ENCODE results near the gene BTBD6. TPM values are rescaled to one million over a fixed set of nuclear protein-coding genes. Genes with fewer than 3 reads are reported as not detected.

BTBD6 gene
- total and polyA plus RNA-seq, 5 donors from 2014 or later: 4.6 to 39.4 (median 12.8) TPM

DNA sequence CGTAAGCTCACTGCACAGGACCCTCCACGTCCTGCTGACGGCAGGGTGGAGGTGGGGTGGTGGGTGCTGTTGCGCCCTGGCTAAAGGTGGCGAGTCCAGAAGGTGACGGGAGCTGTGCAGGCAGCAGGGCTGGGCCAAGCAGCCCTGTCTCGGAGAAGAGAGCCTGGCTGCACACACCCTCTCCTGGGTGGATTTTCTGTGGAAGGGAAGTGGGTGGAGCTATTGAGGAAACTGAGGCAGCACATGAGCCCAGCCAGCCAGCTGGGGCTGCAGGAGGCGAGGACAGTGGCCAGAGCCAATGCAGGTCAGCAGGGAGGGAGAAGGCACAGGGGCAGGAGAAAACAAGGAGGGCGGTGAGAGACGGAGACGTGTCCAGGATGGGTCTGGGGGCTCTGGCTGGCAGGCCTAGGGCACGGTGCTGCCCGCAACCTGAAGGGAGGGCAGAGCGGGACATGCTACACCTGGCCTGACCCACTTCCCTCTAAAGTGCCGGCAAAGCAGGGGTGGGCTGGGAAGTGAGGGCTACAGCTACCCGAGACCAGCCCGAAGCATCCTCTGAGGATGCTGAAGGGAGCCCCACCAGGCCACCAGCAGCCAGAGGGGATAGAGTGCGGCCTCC, 20.5 kb downstream of the BTBD6 start:
- Histone ChIP-seq H3K4me1 (ENCODE audit: control insufficient read depth, insufficient read depth, low read length, poor library complexity, severe bottlenecking) (no peaks in the 10 kb centered on the region), H3K9me3 (ENCODE audit: control insufficient read depth in 2 of 2, low read length in 2 of 2) (no peaks in the 10 kb centered on the region), H3K27me3 (ENCODE audit: control insufficient read depth, insufficient read depth, low read length) (no peaks in the 10 kb centered on the region), H3K27ac (ENCODE audit: insufficient read depth, low read length, poor library complexity, severe bottlenecking) (no peak overlapping the region), H3K36me3 (ENCODE audit: control insufficient read depth, insufficient read depth, low read length) (no peaks in the 10 kb centered on the region), H3K4me3 (ENCODE audit: low read depth, low read length) (no peak overlapping the region)
- no peak for ATAC-seq (ENCODE audit: low read depth in 2 of 2)
- peaks cover 0 to 2% (median 0%) of the 10 kb centered on the region in 7 donors for H3K9me3 Mint-ChIP-seq
- H3K4me1 Mint-ChIP-seq: peaks cover 0 to 7% (median 4%) of the 10 kb centered on the region in 4 donors
- no peak for DNase-seq
- H3K4me3 Mint-ChIP-seq: no peak overlapping the region
- H3K27ac Mint-ChIP-seq: peak overlapping the region in 1 of 3 donors; percentile 94
- peaks cover 13% of the 10 kb centered on the region for H3K36me3 Mint-ChIP-seq
- no peaks in the 10 kb centered on the region for H3K27me3 Mint-ChIP-seq

DNA sequence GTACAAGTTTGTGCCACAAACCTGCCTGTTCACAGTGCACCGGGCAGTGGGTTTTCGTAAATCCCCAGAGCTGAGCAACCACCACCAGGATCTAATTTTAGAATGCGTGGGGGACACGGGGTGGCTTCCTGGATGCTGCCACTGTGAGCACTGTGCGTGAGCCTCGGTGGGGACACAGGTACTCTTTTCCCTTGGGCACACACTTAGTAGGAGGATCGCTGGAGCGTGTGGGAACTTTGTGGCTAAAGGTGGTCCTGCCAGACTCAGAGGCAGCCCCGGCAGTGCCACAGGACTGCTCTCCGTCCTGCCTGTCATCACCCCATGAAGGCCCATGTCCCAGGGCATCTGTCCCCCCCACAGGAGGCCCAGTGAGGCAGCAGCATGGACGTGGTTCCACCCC, 21.1 kb downstream of the BTBD6 start:
- H3K27me3 ChIP-seq (ENCODE audit: control insufficient read depth, insufficient read depth, low read length): no peaks in the 10 kb centered on the region
- no peak overlapping the region for H3K4me3 ChIP-seq (ENCODE audit: low read depth, low read length)
- peaks cover 0 to 2% (median 0%) of the 10 kb centered on the region in 7 donors for H3K9me3 Mint-ChIP-seq
- H3K27me3 Mint-ChIP-seq: no peaks in the 10 kb centered on the region
- peaks cover 0 to 11% (median 6%) of the 10 kb centered on the region in 4 donors for H3K4me1 Mint-ChIP-seq
- no peak for ATAC-seq (ENCODE audit: low read depth in 2 of 2)
- no peaks in the 10 kb centered on the region for H3K4me1 ChIP-seq (ENCODE audit: control insufficient read depth, insufficient read depth, low read length, poor library complexity, severe bottlenecking)
- no peak for DNase-seq
- H3K36me3 Mint-ChIP-seq: peaks cover 9% of the 10 kb centered on the region
- H3K36me3 ChIP-seq (ENCODE audit: control insufficient read depth, insufficient read depth, low read length): no peaks in the 10 kb centered on the region
- no peak overlapping the region for H3K27ac ChIP-seq (ENCODE audit: insufficient read depth, low read length, poor library complexity, severe bottlenecking)
- H3K27ac Mint-ChIP-seq: no peak overlapping the region
- no peaks in the 10 kb centered on the region for H3K9me3 ChIP-seq (ENCODE audit: control insufficient read depth in 2 of 2, low read length in 2 of 2)
- H3K4me3 Mint-ChIP-seq: no peak overlapping the region

- ATAC-seq (ENCODE audit: low read depth in 2 of 2) (no peak), DNase-seq (no peak)
- H3K9me3 Mint-ChIP-seq: peaks cover 0 to 2% (median 0%) of the 10 kb centered on the region in 7 donors
- H3K27me3 Mint-ChIP-seq: no peaks in the 10 kb centered on the region
- H3K36me3 Mint-ChIP-seq: peaks cover 7% of the 10 kb centered on the region
- no peaks in the 10 kb centered on the region for H3K27me3 ChIP-seq (ENCODE audit: control insufficient read depth, insufficient read depth, low read length)
- H3K9me3 ChIP-seq (ENCODE audit: control insufficient read depth in 2 of 2, low read length in 2 of 2): no peaks in the 10 kb centered on the region
- no peaks in the 10 kb centered on the region for H3K36me3 ChIP-seq (ENCODE audit: control insufficient read depth, insufficient read depth, low read length)
- no peak overlapping the region for H3K27ac ChIP-seq (ENCODE audit: insufficient read depth, low read length, poor library complexity, severe bottlenecking)
- H3K4me3 ChIP-seq (ENCODE audit: low read depth, low read length): no peak overlapping the region
- no peaks in the 10 kb centered on the region for H3K4me1 ChIP-seq (ENCODE audit: control insufficient read depth, insufficient read depth, low read length, poor library complexity, severe bottlenecking)
- no peak overlapping the region for H3K4me3 Mint-ChIP-seq
- peaks cover 0 to 10% (median 6%) of the 10 kb centered on the region in 4 donors for H3K4me1 Mint-ChIP-seq
- H3K27ac Mint-ChIP-seq: no peak overlapping the region
Observed at GRCh38 chr14:105271224-105271890, 23.0 kb downstream of the BTBD6 start.

DNA sequence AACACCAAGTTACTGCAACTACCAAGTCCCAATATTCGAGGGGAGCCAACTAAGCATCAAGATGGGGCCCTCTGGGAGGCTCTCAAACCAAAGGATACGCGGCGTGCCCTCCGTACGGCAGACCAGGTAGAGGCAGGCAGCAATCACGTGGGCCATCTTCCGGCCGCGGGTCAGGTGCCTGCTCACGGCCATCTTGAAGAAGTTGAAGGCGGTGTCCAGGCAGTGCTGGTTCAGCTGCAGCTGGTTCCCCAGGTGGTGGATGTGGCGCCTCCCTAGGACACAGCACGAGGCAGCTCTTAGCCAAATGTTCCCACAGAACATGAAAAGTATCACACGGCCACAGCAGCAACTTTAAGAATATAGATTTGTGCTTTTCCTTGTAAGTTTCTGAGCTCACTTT, 24.3 kb downstream of the BTBD6 start:
- Mint-ChIP-seq H3K36me3 (peaks cover 5% of the 10 kb centered on the region), H3K4me1 (peaks cover 0 to 9% (median 4%) of the 10 kb centered on the region in 4 donors), H3K27ac (peak overlapping the region in 1 of 3 donors; percentile 23), H3K4me3 (peak overlapping the region in 1 of 4 donors; percentile 43), H3K9me3 (no peaks in the 10 kb centered on the region), H3K27me3 (no peaks in the 10 kb centered on the region)
- Histone ChIP-seq H3K27me3 (ENCODE audit: control insufficient read depth, insufficient read depth, low read length) (no peaks in the 10 kb centered on the region), H3K36me3 (ENCODE audit: control insufficient read depth, insufficient read depth, low read length) (no peaks in the 10 kb centered on the region), H3K9me3 (ENCODE audit: control insufficient read depth in 2 of 2, low read length in 2 of 2) (no peaks in the 10 kb centered on the region), H3K4me3 (ENCODE audit: low read depth, low read length) (no peak overlapping the region), H3K27ac (ENCODE audit: insufficient read depth, low read length, poor library complexity, severe bottlenecking) (no peak overlapping the region), H3K4me1 (ENCODE audit: control insufficient read depth, insufficient read depth, low read length, poor library complexity, severe bottlenecking) (no peaks in the 10 kb centered on the region)
- DNase-seq: no peak
- ATAC-seq (ENCODE audit: low read depth in 2 of 2): no peak

DNA sequence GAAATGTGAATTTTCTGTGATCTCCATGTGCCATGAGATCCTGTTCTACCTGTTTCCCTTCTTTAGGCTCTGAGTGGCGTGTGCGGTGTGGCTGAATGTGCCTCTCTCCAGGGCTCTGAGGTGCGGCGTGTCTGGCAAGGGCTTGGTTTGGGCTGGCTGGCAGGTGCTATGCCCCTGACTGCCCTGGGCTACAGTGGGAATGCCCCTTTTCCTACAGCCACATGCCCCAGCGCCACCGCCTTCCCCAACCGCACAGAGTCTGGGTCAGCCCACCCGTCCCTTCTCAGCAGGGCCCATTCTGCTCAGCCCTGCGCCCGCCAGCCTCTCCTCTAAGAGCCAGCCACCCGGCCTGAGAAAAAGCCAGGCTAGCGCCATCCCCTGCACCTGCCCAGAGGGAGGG, 24.7 kb downstream of the BTBD6 start:
- Histone ChIP-seq H3K27ac (ENCODE audit: insufficient read depth, low read length, poor library complexity, severe bottlenecking) (no peak overlapping the region), H3K36me3 (ENCODE audit: control insufficient read depth, insufficient read depth, low read length) (no peaks in the 10 kb centered on the region), H3K9me3 (ENCODE audit: control insufficient read depth in 2 of 2, low read length in 2 of 2) (no peaks in the 10 kb centered on the region), H3K27me3 (ENCODE audit: control insufficient read depth, insufficient read depth, low read length) (no peaks in the 10 kb centered on the region), H3K4me1 (ENCODE audit: control insufficient read depth, insufficient read depth, low read length, poor library complexity, severe bottlenecking) (no peaks in the 10 kb centered on the region), H3K4me3 (ENCODE audit: low read depth, low read length) (no peak overlapping the region)
- no peaks in the 10 kb centered on the region for H3K27me3 Mint-ChIP-seq
- peaks cover 5% of the 10 kb centered on the region for H3K36me3 Mint-ChIP-seq
- H3K4me3 Mint-ChIP-seq: peak overlapping the region in 1 of 4 donors; percentile 43
- H3K4me1 Mint-ChIP-seq: peaks cover 0 to 9% (median 4%) of the 10 kb centered on the region in 4 donors
- ATAC-seq (ENCODE audit: low read depth in 2 of 2): no peak
- no peak for DNase-seq
- H3K9me3 Mint-ChIP-seq: no peaks in the 10 kb centered on the region
- H3K27ac Mint-ChIP-seq: peak overlapping the region in 2 of 3 donors; percentile 14 to 23

DNA sequence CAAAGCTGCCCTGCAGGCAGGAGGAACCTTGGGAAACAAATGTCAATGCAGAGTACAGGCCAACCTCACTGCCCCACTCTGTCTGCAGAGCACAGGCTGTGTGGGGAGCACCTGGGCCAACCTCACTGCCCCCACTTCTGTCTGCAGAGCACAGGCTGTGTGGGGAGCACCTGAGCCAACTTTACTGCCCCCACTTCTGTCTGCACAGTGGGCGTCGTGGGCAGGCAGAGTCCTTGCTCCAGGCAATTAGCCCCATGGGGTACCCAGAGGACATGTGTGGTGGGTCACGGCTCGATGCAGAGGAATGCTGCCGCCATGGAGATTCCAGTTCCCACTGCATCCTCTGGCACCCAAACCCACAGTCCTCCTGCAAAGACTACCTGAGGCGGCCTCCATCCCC, 26.3 kb downstream of the BTBD6 start:
- Histone ChIP-seq H3K27me3 (ENCODE audit: control insufficient read depth, insufficient read depth, low read length) (no peaks in the 10 kb centered on the region), H3K27ac (ENCODE audit: insufficient read depth, low read length, poor library complexity, severe bottlenecking) (no peak overlapping the region), H3K36me3 (ENCODE audit: control insufficient read depth, insufficient read depth, low read length) (no peaks in the 10 kb centered on the region), H3K4me1 (ENCODE audit: control insufficient read depth, insufficient read depth, low read length, poor library complexity, severe bottlenecking) (no peaks in the 10 kb centered on the region), H3K4me3 (ENCODE audit: low read depth, low read length) (no peak overlapping the region), H3K9me3 (ENCODE audit: control insufficient read depth in 2 of 2, low read length in 2 of 2) (no peaks in the 10 kb centered on the region)
- no peak for ATAC-seq (ENCODE audit: low read depth in 2 of 2)
- DNase-seq: no peak
- Mint-ChIP-seq H3K36me3 (peaks cover 5% of the 10 kb centered on the region), H3K4me3 (no peak overlapping the region), H3K27me3 (no peaks in the 10 kb centered on the region), H3K27ac (no peak overlapping the region), H3K4me1 (peaks cover 5 to 16% (median 5%) of the 10 kb centered on the region in 4 donors), H3K9me3 (no peaks in the 10 kb centered on the region)

GRCh38 chr14:105275267-105275946, 27.1 kb downstream of the BTBD6 start:
- no peaks in the 10 kb centered on the region for H3K4me1 ChIP-seq (ENCODE audit: control insufficient read depth, insufficient read depth, low read length, poor library complexity, severe bottlenecking)
- Mint-ChIP-seq H3K4me1 (peaks cover 5 to 16% (median 5%) of the 10 kb centered on the region in 4 donors), H3K4me3 (no peak overlapping the region), H3K9me3 (no peaks in the 10 kb centered on the region), H3K36me3 (peaks cover 5% of the 10 kb centered on the region), H3K27ac (no peak overlapping the region), H3K27me3 (no peaks in the 10 kb centered on the region)
- H3K9me3 ChIP-seq (ENCODE audit: control insufficient read depth in 2 of 2, low read length in 2 of 2): no peaks in the 10 kb centered on the region
- no peak overlapping the region for H3K27ac ChIP-seq (ENCODE audit: insufficient read depth, low read length, poor library complexity, severe bottlenecking)
- DNase-seq (no peak), ATAC-seq (ENCODE audit: low read depth in 2 of 2) (no peak)
- no peaks in the 10 kb centered on the region for H3K27me3 ChIP-seq (ENCODE audit: control insufficient read depth, insufficient read depth, low read length)
- no peak overlapping the region for H3K4me3 ChIP-seq (ENCODE audit: low read depth, low read length)
- H3K36me3 ChIP-seq (ENCODE audit: control insufficient read depth, insufficient read depth, low read length): no peaks in the 10 kb centered on the region

Data from CD4-positive, CD25-positive, alpha-beta regulatory T cell (primary cell).